GM12801 (cell line): ENCODE results near the gene LGALS14.

ENCODE experiments used
- TF ChIP-seq, protein P1 (sequence below): IDR thresholded peaks from one replicate; pipeline ENCODE4 v1.5.1; 2011; ENCODE audit warnings: control low read depth; ENCODE audit not compliant: insufficient read length; ENCODE audit errors: extremely low read depth

The LGALS14 gene

DNA sequence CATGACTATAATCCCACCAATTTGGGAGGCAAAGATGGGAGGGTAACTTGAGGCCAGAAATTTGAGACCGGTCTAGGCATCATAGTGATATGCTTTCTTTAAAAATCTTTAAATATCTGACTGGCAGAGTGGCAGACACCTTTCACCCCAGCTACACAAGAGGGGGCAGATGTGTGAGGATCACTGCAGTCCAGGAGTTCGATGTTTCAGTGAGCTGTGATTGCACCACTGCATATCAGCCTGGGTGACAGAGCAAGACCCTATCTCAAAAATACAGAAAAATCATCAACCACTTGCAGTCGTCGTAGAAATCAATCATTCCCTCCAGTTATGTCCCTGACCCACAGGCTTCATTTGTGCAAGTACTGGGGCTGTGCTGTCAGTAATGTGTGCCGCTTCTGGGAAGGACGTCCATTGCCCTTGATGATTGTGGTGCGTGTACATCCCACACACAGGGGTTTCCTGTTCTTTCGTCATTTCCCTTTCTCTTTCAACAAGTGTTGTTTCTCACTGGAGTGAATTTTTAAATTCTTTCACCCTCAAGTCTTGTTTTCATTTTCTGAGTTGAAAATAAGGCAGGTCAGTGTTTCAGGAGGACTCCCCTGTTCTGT lies 1.4 kb downstream of the LGALS14 start:
- TF ChIP-seq, protein P1, sequence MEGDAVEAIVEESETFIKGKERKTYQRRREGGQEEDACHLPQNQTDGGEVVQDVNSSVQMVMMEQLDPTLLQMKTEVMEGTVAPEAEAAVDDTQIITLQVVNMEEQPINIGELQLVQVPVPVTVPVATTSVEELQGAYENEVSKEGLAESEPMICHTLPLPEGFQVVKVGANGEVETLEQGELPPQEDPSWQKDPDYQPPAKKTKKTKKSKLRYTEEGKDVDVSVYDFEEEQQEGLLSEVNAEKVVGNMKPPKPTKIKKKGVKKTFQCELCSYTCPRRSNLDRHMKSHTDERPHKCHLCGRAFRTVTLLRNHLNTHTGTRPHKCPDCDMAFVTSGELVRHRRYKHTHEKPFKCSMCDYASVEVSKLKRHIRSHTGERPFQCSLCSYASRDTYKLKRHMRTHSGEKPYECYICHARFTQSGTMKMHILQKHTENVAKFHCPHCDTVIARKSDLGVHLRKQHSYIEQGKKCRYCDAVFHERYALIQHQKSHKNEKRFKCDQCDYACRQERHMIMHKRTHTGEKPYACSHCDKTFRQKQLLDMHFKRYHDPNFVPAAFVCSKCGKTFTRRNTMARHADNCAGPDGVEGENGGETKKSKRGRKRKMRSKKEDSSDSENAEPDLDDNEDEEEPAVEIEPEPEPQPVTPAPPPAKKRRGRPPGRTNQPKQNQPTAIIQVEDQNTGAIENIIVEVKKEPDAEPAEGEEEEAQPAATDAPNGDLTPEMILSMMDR: no peak

- TF ChIP-seq, protein P1: no peak
Observed at GRCh38 chr19:39708594-39708993, 4.3 kb downstream of the LGALS14 start.

DNA sequence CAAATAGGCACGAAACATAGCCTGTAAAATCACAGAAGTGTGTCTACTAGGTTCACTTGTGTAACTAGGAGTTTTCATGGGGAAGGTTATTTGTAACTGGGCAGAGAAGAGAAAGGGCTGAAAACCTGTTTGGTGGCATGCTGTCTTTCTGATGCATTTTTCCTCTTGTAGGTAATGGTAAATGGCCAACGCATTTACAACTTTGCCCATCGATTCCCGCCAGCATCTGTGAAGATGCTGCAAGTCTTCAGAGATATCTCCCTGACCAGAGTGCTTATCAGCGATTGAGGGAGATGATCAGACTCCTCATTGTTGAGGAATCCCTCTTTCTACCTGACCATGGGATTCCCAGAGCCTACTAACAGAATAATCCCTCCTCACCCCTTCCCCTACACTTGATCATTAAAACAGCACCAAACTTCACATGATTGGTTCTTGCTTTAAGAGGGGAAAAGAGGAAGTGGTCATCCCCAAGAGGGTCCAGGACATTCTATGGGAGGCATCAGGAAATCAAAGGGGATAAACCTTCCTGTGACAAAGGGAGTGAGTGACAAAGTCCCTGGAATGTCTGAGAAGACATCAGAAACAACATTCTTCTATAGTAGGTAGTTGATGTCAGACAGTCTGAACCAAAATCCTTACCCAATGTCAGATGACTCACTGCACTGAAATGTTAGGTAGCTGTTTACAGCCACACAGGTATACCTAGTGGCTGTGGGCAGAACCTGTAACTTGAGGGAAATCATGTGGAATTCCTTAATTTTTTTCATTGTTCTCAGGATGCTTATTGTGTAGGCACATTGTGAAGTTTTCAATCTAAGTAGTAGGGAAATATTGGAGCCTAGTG lies 5.0 kb downstream of the LGALS14 start:
- TF ChIP-seq, protein P1: no peak

GRCh38 chr19:39710333-39710890 lies 6.1 kb downstream of the LGALS14 start:
- TF ChIP-seq, protein P1: no peak

- TF ChIP-seq, protein P1: no peak
Observed at GRCh38 chr19:39725995-39726394, 21.7 kb downstream of the LGALS14 start.

GRCh38 chr19:39727070-39727800 lies 23.0 kb downstream of the LGALS14 start:
- TF ChIP-seq, protein P1: no peak

- TF ChIP-seq, protein P1: no peak
Observed at GRCh38 chr19:39728040-39728439, 23.8 kb downstream of the LGALS14 start.
